ENCODE data around the gene RAVER2.
A peak's percentile ranks its signal among the peaks of the same experiment; 100 is the strongest.
"Not testable (repeated sequence)": the region's sequence is repeated elsewhere in the genome, so short reads cannot be mapped to it uniquely, and the experiment has no call there.

RAVER2 gene

GRCh38 chr1:64744492-64745180 is at the start of gene RAVER2:
Gene RAVER2 (plus strand): TSS chr1:64745075. CDS start chr1:64745173, 98 bp downstream.
- peak in 37 of 56 donors; percentile 4 to 61 (median 30) for DNase-seq

- DNase-seq: no peak
These were observed 48.0 kb upstream of the RAVER2 start for GRCh38 chr1:64696879-64697278.

- DNase-seq: no peak
These were observed 45.5 kb upstream of the RAVER2 start for GRCh38 chr1:64699327-64699726.

GRCh38 chr1:64701071-64701470 is 43.8 kb upstream of the RAVER2 start:
- DNase-seq: no peak

- DNase-seq: no peak
These were observed 43.0 kb upstream of the RAVER2 start for GRCh38 chr1:64701886-64702285.

- not testable (repeated sequence) for DNase-seq
These were observed 42.2 kb upstream of the RAVER2 start for GRCh38 chr1:64702670-64703069.

- DNase-seq: no peak
These were observed 41.3 kb upstream of the RAVER2 start for GRCh38 chr1:64703600-64703999.

- no peak for DNase-seq
These were observed 39.3 kb upstream of the RAVER2 start for GRCh38 chr1:64705591-64705990.

- no peak for DNase-seq
These were observed 33.6 kb upstream of the RAVER2 start for GRCh38 chr1:64711266-64711665.

- no peak for DNase-seq
These were observed 32.8 kb upstream of the RAVER2 start for GRCh38 chr1:64712049-64712448.

- no peak for DNase-seq
These were observed 29.7 kb upstream of the RAVER2 start for GRCh38 chr1:64715186-64715585.

GRCh38 chr1:64721135-64721534 is 23.7 kb upstream of the RAVER2 start:
- no peak for DNase-seq

- no peak for DNase-seq
These were observed 23.2 kb upstream of the RAVER2 start for GRCh38 chr1:64721576-64722145.

GRCh38 chr1:64727861-64728260 is 17.0 kb upstream of the RAVER2 start:
- DNase-seq: no peak

- DNase-seq: no peak
These were observed 11.1 kb upstream of the RAVER2 start for GRCh38 chr1:64733581-64734286.

- no peak for DNase-seq
These were observed 10.6 kb upstream of the RAVER2 start for GRCh38 chr1:64734287-64734652.

GRCh38 chr1:64740687-64741086 is 4.2 kb upstream of the RAVER2 start:
- not testable (repeated sequence) for DNase-seq

GRCh38 chr1:64743954-64744491 is 852 bp upstream of the RAVER2 start:
- peak in 1 of 56 donors; percentile 1 for DNase-seq

- peak in 24 of 56 donors; percentile 2 to 57 (median 26) for DNase-seq
These were observed 508 bp downstream of the RAVER2 start for GRCh38 chr1:64745181-64745985.

- DNase-seq: no peak
These were observed 1.4 kb downstream of the RAVER2 start for GRCh38 chr1:64745986-64746940.

Data from amygdala (tissue), 56 donors.